ENCODE measurements around the gene IL18BP.

The IL18BP gene

DNA sequence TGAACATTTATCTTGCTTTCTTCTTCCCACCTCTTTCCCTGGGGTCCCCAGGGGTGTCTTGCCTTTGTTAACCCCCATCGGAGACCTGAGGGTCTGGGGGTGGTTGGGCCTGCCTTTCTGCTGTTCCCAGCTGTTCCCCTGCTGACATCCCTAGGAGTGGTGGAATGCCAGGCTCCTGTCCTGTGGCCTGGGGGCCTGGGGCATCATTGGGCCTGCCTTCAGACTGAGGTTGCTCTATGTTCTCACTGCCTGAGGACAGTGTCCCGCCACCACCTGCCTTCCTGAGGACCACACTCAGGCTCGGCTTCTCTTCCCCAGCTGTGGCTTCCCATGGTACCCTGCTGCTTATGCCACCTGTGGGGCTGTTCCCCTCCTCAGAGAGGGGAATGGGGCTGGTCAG lies 1.1 kb upstream of the IL18BP start:
- no peak for DNase-seq

- no peak for DNase-seq
These were observed 648 bp upstream of the IL18BP start for GRCh38 chr11:71998061-71998460.

DNA sequence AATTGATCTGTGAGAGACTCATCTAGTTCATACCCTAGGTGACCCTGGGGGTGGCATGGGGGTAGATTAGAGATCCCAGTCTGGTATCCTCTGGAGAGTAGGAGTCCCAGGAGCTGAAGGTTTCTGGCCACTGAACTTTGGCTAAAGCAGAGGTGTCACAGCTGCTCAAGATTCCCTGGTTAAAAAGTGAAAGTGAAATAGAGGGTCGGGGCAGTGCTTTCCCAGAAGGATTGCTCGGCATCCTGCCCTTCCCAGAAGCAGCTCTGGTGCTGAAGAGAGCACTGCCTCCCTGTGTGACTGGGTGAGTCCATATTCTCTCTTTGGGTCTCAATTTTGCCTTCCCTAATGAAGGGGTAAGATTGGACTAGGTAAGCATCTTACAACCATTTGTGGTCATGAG lies 653 bp downstream of the IL18BP start:
- DNase-seq, result no peak

- no peak for DNase-seq
These were observed 1.1 kb downstream of the IL18BP start for GRCh38 chr11:71999798-72000197.

- DNase-seq, result no peak
These were observed 1.6 kb downstream of the IL18BP start for GRCh38 chr11:72000202-72000867.

- no peak for DNase-seq
These were observed 2.6 kb downstream of the IL18BP start for GRCh38 chr11:72001285-72001684.

- DNase-seq, result no peak
These were observed 3.3 kb downstream of the IL18BP start for GRCh38 chr11:72001834-72002591.

DNA sequence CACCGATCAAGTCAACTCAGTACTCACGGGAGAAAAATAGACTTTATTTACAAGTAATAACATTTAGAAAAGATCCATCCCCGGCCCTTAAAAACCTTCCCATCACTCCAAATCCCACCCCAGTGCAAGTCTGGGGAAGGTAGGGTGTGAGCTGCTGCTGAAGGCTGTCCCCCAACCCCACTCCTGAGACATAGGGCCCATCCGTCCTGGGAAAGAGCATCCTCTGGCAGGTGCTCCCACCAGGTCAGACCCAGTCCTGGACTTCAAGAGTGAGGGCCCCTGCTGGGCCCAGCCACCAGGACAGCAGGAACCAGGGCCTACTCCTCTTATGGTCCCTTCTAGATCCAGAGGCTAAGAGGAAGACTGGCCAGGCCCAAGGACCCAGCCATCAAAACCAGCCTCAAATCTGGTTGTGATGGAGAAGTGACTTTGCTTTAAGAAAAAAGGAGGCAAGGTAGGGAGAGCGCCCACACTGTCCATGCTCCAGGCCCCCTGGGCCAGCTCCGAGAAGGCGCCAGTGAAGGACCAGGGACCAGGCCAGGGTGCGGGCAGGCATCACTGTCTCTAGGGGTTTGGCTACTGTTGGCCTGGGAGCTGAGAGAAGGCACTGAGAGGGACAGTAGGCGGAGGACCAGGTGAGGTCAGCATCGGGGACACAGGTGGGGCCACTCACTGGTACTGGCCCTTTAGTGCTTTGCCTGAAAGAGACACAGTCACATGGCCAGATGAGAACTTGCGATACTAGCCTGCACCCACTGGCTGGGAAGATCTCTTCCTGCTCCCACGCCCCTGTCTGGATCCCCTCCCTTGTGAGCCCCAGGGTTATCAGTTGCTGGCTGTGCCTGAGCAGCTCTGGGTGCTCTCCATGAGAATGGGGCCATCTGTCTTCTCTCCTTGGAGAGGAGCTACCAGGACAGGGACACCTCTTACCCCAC lies 4.4 kb downstream of the IL18BP start:
- no peak for DNase-seq

- no peak for DNase-seq
These were observed 5.1 kb downstream of the IL18BP start for GRCh38 chr11:72003776-72004171.

DNA sequence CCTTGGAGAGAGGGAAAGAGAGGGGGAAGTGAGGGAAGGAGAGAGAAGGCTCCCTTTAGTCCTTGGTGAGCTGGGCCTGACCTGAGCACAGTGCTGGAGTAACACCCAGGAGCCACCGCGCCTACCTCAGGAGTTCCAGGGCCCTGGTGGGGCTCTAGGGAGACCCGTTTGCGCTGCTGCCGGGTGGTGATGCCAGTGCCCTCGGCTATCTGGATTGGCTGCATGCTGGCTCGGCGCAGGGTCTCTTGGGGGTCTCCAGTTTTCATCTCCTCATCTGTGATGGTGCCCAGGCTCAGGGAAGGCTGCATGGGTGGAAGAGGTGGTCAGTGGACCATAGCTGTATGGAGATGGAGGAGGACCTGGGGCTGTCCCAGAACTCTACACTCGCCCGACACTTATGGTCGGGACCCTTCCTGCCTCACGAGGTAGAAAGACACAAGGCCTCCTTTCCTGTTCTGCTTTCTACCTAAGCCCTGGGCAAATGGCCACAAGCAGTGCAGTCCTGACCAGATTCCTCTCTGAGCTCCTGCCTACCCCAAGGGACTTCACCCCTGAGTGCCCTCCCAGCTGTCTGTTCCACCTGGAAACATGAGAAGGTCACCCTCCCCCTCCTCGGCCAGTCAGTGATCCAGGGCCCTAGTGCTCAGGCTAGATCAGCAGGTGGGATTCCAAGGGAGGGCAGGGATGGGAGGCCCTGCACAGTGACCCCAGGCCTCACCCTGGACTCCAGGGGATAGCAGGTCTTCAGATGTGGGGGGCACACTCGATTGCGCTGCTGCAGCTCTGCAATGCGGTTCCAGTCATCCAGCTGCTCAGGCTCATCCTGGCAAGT lies 6.0 kb downstream of the IL18BP start:
- no peak for DNase-seq

GRCh38 chr11:72005347-72006260 lies 6.9 kb downstream of the IL18BP start:
- DNase-seq, result no peak

DNA sequence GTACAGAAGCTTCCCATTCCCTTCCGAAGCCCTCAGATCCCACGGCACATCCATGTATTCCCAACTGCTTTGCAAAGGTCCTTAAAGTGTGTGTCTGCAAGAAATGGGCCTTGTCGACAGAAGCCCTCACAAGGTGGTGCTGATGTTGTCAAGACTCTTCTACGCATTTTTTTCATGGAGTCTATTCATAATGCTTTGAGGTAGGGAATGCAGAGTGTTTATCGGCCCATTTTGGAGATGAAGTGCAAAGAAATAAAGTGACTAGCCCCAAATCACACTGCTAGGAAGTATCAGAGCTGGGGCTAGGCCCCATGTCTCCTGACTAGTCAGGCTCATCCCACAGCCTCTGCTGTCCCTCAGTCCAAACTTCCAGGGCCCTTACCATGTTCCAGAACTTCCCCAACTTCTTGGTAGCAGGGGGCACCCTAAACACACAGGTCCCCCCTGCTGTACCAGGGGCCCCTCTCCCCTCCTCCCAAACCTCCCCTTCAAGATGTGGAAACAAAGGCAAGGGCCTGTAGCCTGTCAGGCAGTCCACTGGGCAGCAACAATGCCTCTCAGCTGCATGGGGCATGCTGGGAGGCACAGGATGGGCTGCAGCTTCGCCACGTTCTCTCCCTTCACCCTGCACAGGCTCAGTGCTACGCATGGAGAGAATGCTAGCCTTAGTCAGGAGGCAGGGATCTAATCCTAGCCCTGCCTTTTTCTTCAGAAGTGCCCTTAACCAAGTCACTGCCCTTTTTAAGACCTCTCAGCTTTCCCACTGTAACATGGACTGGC lies 7.8 kb downstream of the IL18BP start:
- DNase-seq, result no peak

- DNase-seq, result no peak
These were observed 8.4 kb downstream of the IL18BP start for GRCh38 chr11:72007089-72007476.

- no peak for DNase-seq
These were observed 8.9 kb downstream of the IL18BP start for GRCh38 chr11:72007587-72007986.

DNA sequence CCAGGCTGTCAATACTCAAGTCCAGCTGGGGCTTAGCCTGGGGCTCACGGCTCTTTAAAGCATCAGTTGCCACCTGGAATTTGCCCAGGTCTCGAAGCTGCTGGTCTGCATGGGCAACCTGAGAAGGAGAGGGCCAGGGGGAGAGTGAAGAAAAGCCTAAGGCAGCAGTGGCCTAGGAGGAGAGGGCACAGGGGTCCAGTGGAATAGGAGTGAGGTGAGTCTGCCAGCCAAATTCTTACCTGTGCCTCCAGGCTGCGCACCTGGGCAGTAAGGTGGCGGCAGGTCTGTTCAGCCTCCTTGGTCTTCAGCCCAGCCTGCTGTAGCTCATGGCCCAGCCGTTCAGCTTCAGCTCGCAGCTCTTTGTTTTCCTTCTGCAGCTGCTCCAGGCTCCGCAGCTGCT lies 10.0 kb downstream of the IL18BP start:
- DNase-seq, result no peak

GRCh38 chr11:72009156-72009555 lies 10.4 kb downstream of the IL18BP start:
- no peak for DNase-seq

GRCh38 chr11:72010529-72011233 lies 12.0 kb downstream of the IL18BP start:
- no peak for DNase-seq

DNA sequence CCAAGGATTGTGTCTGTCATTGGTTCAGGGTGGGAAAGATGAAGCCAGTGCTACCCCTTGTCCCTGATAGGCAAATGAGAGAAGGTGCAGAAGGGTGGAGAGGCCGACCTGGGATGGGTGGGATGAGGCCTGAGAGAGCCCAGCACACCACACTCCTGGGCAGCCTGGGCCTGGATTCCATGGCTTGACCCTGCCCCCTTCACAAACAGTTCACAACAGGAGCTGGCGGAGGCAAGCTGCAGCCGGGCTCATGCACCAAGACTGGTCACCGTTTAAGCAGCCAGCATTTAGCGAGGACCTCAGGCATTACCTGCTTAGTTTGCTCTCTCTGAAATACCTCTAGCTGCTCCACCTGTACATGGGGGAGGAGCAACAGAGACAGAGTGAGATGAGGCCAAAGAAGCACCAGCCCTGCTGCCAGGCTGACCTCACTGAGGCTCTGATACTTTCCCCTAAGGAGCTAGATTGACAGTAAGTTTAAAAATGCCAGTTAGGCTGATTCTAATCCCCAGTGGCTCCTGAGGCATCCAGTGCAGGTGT lies 13.5 kb downstream of the IL18BP start:
- no peak for DNase-seq

DNA sequence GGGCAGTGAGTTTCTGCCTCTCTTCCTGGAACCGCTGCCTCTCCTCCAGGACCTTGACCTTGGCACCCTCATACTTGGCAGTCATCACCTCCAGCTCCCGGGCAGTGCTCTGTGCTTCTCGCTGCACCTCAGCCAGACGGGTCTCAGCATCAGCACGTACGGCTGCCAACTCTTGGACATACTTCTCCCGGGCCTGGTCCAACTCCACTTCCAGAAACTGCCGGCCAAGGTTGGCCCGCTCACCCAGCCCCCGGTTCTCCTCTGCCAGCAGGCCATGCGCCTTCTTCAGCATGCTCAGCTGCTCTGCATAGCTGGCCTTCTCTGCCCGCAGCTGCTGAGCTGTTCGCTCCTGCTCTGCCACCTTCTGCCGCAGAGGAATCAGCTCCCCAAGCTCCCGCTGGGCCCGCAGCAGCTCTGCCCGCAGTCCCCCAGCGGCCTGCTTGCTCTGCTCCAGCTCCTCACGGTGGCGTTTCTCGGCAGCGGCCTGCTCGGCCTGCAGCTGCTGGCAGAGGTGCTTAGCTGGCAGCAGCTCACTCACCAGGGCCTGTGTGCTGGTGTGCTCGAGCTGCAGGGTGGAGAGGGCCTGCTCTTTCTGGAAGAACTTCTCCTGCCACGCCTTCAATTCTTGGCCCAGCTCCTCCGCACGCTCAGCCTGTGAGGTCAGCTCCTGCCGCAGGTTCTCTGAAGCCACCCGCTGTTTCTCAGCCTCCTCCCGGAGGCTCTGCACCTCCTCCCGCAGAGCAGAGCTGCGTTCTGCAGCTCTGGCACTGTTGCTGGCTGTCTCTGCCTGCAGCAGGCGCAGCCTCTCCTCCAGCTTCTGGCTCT lies 14.4 kb downstream of the IL18BP start:
- no peak for DNase-seq
